ENCODE measurements around the gene WNK2.

DNA sequence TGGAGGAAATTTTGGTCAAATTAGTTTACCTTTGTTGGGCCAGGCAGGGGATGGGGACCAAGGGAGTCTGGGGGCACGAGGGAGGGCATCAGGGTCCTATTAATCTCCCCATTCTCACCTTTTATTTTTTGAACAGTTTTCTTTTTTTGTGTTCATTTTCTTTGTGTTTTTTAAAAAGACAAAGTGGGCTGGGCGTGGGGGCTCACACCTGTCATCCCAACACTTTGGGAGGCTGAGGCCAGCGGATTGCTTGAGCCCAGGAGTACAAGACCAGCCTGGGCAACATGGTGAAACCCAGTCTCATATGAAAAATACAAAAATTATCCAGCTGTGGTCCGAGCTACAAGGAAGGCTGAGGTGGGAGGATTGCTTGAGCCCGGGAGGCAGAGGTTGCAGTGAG is 103.7 kb downstream of the WNK2 start:
- TF ChIP-seq WT1 (tag by site-specific recombination; IDR thresholded peaks at IDR 0.05) (no peak), ZNF621 (tag by site-specific recombination; IDR thresholded peaks at IDR 0.05) (no peak)
- TF ChIP-seq, protein P1, sequence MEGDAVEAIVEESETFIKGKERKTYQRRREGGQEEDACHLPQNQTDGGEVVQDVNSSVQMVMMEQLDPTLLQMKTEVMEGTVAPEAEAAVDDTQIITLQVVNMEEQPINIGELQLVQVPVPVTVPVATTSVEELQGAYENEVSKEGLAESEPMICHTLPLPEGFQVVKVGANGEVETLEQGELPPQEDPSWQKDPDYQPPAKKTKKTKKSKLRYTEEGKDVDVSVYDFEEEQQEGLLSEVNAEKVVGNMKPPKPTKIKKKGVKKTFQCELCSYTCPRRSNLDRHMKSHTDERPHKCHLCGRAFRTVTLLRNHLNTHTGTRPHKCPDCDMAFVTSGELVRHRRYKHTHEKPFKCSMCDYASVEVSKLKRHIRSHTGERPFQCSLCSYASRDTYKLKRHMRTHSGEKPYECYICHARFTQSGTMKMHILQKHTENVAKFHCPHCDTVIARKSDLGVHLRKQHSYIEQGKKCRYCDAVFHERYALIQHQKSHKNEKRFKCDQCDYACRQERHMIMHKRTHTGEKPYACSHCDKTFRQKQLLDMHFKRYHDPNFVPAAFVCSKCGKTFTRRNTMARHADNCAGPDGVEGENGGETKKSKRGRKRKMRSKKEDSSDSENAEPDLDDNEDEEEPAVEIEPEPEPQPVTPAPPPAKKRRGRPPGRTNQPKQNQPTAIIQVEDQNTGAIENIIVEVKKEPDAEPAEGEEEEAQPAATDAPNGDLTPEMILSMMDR (tag by site-specific recombination; IDR thresholded peaks at IDR 0.05) = no peak
- TF ChIP-seq, protein P2, sequence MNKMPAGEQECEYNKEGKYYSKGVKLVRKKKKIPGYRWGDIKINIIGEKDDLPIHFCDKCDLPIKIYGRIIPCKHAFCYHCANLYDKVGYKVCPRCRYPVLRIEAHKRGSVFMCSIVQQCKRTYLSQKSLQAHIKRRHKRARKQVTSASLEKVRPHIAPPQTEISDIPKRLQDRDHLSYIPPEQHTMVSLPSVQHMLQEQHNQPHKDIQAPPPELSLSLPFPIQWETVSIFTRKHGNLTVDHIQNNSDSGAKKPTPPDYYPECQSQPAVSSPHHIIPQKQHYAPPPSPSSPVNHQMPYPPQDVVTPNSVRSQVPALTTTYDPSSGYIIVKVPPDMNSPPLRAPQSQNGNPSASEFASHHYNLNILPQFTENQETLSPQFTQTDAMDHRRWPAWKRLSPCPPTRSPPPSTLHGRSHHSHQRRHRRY (tag by site-specific recombination; IDR thresholded peaks at IDR 0.05) = no peak
- TF ChIP-seq, protein P3, sequence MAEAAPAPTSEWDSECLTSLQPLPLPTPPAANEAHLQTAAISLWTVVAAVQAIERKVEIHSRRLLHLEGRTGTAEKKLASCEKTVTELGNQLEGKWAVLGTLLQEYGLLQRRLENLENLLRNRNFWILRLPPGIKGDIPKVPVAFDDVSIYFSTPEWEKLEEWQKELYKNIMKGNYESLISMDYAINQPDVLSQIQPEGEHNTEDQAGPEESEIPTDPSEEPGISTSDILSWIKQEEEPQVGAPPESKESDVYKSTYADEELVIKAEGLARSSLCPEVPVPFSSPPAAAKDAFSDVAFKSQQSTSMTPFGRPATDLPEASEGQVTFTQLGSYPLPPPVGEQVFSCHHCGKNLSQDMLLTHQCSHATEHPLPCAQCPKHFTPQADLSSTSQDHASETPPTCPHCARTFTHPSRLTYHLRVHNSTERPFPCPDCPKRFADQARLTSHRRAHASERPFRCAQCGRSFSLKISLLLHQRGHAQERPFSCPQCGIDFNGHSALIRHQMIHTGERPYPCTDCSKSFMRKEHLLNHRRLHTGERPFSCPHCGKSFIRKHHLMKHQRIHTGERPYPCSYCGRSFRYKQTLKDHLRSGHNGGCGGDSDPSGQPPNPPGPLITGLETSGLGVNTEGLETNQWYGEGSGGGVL (tag by site-specific recombination; IDR thresholded peaks at IDR 0.05) = no peak

Measured in HEK293 (cell line).